GM12878 (cell line): ENCODE data around the gene MYO1E.

Experiments used
- CHD2 ChIP-seq: IDR thresholded peaks from 2 replicates; pipeline ENCODE4 v1.6.1; 2011; ENCODE audit warnings: low read depth, low read length, improper control_type of control experiment, borderline replicate concordance
- CTCF ChIP-seq, 3 experiments: IDR thresholded peaks in 2 of 3; conservative IDR thresholded peaks in 1 of 3; 2 replicates each; pipeline ENCODE4 v1.5.1; 2011; ENCODE audit warnings: low read depth in 3 of 3, low read length in 3 of 3, mild to moderate bottlenecking in 3 of 3, control low read depth in 2 of 3, moderate library complexity in 2 of 3, inconsistent platforms in 1 of 3, mixed read lengths in 1 of 3; ENCODE audit not compliant: control insufficient read depth in 2 of 3, insufficient read depth in 1 of 3; ENCODE audit errors: extremely low read depth in 1 of 3
- MXI1 ChIP-seq: fragments of 150-350 bp; IDR thresholded peaks from 2 replicates; pipeline ENCODE4 v1.6.1; 2011; ENCODE audit warnings: low read depth, mild to moderate bottlenecking, inconsistent platforms, low read length, improper control_type of control experiment
- NR2C2 ChIP-seq: IDR thresholded peaks from 2 replicates; pipeline ENCODE4 v1.6.1; 2011; ENCODE audit warnings: borderline replicate concordance, low read depth; ENCODE audit not compliant: control insufficient read depth, insufficient read length
- POLR2A ChIP-seq: IDR thresholded peaks from 2 replicates; pipeline ENCODE4 v1.6.1; 2011; ENCODE audit warnings: low read depth, mild to moderate bottlenecking, low read length
- RELA ChIP-seq: fragments of 450-650 bp; IDR thresholded peaks from 2 replicates; pipeline ENCODE4 v1.8.0; 2014; ENCODE audit warnings: borderline replicate concordance; ENCODE audit not compliant: partially characterized antibody
- TAF1 ChIP-seq: IDR thresholded peaks from 2 replicates; pipeline ENCODE4 v1.6.1; 2011; ENCODE audit warnings: mild to moderate bottlenecking, low read depth, low read length, borderline replicate concordance
- YBX1 ChIP-seq: fragments of 450-650 bp; IDR thresholded peaks from 2 replicates; pipeline ENCODE4 v1.6.1; 2016; ENCODE audit warnings: antibody characterized with exemption
- TF ChIP-seq, protein P1 (sequence below): IDR thresholded peaks from 2 replicates; pipeline ENCODE4 v1.6.1; 2012; ENCODE audit warnings: mild to moderate bottlenecking, low read depth, low read length

DNA sequence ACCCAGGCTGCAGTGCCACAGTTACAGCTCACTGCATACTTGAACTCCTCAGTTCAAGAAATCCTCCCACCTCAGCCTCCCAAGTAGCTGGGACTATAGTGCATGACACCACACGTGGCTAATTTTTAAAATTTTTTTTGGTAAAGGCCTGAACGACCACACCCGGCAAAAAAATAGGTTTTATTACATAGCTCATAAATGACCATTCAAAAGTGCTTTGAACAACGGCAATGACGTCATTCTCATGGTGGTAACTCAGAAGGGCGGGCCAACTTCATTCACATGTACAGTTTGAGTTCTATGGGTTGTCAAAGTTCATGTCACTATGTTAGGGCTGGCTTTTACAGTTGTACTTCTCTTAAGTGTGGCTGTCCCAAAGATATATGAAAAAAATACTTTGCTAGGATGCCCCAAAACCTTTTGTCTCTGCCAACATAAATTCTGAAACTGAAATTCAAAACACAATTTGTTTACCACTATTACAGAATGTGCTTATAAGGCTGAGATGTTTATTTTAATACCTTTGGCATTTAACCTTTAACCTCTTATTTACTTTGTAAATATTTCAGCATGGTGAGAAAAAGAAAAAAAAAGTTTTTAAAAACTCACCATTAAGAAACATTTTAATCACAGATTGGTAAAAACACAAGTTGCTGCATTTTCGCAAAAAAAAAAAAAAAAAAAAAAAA lies 6.2 kb downstream of the MYO1E start:
- TF ChIP-seq TAF1 (no peak), POLR2A (no peak), CTCF (IDR thresholded peaks at IDR 0.05 in 2 of 3, conservative IDR thresholded peaks at IDR 0.05 in 1 of 3; ENCODE audit: control insufficient read depth in 2 of 3, extremely low read depth in 1 of 3, insufficient read depth in 1 of 3, low read depth in 3 of 3, low read length in 3 of 3) (no peak), YBX1 (no peak), MXI1 (no peak), NR2C2 (no peak), CHD2 (no peak), RELA (no peak)
- TF ChIP-seq, protein P1, sequence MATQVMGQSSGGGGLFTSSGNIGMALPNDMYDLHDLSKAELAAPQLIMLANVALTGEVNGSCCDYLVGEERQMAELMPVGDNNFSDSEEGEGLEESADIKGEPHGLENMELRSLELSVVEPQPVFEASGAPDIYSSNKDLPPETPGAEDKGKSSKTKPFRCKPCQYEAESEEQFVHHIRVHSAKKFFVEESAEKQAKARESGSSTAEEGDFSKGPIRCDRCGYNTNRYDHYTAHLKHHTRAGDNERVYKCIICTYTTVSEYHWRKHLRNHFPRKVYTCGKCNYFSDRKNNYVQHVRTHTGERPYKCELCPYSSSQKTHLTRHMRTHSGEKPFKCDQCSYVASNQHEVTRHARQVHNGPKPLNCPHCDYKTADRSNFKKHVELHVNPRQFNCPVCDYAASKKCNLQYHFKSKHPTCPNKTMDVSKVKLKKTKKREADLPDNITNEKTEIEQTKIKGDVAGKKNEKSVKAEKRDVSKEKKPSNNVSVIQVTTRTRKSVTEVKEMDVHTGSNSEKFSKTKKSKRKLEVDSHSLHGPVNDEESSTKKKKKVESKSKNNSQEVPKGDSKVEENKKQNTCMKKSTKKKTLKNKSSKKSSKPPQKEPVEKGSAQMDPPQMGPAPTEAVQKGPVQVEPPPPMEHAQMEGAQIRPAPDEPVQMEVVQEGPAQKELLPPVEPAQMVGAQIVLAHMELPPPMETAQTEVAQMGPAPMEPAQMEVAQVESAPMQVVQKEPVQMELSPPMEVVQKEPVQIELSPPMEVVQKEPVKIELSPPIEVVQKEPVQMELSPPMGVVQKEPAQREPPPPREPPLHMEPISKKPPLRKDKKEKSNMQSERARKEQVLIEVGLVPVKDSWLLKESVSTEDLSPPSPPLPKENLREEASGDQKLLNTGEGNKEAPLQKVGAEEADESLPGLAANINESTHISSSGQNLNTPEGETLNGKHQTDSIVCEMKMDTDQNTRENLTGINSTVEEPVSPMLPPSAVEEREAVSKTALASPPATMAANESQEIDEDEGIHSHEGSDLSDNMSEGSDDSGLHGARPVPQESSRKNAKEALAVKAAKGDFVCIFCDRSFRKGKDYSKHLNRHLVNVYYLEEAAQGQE: no peak
